NCI-H1930 (cell line): ENCODE data around the gene CYP46A1.
"Not testable (repeated sequence)": the region's sequence is repeated elsewhere in the genome, so short reads cannot be mapped to it uniquely, and the experiment has no call there.

Experiments used
- DNase-seq, 2 experiments: peaks; one replicate each; lab custom pipeline; 2025; lab: John Stamatoyannopoulos, UW

CYP46A1 gene

GRCh38 chr14:99757331-99758070 is 73.4 kb downstream of the CYP46A1 start:
- no peak for DNase-seq

DNA sequence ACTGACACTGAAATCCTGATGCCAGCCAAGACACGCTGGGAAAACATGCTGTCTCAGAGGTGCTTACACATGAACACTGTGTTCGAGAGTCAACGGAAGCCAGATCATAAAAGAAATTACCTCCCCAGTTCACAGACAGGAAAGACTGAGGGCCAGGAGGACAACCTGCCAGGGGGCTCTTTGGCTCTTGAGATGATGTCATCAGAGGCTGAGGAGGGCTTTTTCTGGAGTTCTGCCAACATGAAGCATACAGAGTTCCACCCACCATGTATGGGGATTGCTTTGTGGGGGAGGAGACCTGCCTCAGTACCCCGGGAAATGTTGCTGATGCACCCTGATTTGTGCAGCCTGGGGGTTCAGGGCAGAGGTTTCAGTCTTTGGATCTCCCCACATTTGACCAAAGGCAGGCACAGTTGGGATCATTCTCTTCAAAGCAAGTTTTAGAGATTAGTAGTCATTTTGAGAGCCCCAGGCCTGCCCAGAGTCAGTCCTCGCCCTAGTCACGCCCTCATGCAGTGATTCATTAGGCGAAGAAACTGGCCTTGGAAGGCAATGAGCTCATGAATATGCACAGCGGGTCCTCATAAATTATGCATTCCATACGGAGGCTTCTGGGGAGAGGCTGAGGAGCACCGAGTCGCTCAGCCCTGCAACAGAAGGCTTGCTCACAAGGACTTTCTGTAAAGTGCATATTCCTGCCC is 74.2 kb downstream of the CYP46A1 start:
- no peak for DNase-seq

GRCh38 chr14:99758872-99759545 is 74.9 kb downstream of the CYP46A1 start:
- no peak for DNase-seq

DNA sequence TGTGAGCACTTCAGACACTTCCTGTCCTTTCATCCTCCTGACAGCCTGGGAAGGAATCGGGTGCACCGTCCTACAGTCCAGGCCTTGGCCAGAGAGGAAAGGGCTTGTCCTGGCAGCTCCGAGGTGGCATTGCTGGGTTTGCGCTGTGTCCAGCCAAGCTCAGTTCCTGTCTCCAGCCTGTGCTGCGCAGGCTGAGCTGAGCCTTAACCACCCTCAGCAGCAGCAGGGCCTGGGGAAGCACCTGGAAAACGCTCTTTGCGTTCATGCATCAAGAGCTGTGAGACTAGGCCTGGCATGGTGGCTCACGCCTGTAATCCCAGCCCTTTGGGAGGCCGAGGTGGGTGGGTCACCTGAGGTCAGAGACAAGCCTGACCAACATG is 75.4 kb downstream of the CYP46A1 start:
- no peak for DNase-seq

GRCh38 chr14:99760817-99761216 is 76.7 kb downstream of the CYP46A1 start:
- DNase-seq, result no peak

GRCh38 chr14:99762911-99763310 is 78.8 kb downstream of the CYP46A1 start:
- not testable (repeated sequence) for DNase-seq

DNA sequence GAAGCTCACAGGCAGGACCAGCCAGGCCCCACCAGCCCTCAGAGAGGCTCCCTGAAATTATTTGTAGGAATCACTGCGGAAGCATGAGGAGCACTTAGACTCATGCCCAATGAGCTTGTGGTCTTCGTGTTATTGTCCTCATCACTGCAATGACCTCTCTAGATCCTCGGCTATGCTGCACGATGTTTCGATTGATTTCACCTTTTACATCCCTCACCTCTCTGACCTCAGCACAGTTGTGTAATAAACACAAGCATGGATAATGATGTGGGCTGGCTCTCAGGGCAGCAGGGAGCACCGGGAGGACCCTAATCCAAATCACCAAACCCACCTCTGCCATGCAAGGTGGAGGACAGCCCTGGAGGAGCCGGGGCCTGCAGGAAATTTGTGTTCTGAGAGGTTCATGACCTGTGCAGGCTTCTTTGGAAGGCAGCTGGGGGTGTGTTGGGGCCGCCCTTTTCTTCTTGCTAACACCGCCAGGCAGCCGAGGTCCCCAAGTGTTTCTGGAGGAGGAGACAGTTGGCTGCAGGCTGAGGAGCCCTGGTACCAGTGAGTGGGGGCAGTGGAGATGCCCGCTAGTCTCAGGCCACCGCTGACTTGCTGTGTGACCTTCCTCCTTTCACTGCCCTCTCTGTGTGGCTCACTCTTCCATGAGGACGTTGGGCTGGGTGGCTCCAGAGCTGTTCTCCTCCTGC is 79.6 kb downstream of the CYP46A1 start:
- no peak for DNase-seq

DNA sequence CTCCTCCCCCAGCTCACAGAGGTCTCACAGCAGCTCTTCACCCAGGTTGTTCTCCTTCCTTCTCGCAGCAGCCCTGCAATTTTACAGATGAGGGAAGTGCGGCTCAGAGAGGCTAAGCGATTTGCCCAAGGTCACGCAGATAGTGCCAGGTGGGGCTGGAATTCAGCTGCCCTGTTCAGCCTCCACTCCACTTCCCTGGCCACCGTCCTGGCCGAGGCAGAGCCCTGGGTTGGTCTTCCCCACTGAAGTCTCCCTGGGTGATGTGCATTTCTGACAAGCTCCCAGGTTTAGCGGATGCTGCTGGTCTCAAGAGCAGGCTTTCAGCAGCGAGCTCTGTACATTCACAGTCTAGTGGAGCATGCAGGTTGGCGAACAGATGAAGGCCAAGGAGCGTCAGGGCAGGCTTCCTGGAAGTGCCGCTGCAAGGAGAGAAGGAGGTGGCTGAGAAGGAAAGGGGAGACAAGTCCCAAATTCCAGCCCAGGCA is 80.2 kb downstream of the CYP46A1 start:
- no peak for DNase-seq

GRCh38 chr14:99768381-99768780 is 84.3 kb downstream of the CYP46A1 start:
- no peak for DNase-seq

DNA sequence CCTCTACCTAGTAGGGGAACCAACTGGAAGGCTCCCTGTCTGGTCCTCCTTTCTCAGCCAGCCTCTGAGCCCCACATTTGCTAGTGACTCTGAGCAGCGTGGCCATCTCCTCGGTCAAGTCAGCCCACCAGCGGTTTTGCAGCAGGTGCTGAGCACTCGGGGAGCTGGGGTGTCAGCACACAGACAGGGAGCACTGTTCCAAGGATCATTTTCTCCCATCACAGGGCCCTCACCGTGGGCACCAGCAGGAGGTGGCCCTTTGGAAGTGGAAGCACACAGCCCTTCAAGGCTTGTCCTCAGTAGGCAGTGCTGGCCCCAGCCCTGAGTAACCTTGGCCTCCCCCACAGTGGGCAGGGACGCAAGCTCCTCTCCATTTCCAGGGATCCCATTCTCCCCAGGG is 85.0 kb downstream of the CYP46A1 start:
- DNase-seq, result no peak

GRCh38 chr14:99769799-99770198 is 85.7 kb downstream of the CYP46A1 start:
- DNase-seq, result no peak

DNA sequence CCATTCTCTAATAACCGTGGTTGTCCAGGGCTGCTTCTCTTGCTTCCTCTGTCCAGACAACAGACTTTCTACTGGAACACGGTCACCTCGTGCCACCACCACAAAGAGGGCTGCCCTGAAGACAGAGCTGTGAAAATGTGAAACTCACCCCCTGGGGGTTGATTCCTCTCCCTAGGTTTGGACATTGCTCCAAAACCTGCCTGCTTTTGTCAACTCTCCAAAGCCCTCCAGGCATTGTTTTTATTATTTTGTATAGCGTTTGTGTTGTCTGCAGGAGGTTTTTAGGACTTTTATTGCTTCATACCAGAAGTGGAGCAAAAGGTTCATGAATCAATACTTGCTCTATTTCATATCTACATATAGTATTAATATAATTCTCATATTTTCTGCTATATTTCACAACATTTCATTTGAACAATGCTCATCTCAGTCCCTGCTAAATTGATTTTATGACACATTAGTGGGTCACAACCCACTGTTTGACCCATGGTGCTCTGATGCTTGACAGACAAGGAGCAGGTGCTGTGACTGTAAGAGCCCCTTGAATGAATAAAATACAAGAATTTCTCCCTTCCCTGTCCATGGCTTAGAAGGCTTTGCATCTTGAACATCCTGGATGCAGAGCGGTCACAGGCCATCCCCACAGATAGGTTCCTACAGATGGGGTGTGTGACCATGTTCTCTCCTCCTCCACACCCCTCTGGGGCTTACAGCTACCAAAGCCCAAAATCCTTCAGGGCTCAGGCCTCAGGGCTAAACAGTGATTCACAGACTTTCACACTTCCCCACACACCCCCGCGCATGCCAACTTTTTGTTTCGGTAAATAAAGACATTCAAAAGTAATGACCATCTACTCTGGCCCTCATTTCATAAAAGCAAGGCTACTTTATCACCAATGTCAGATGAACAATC is 88.5 kb downstream of the CYP46A1 start:
- DNase-seq, result no peak

DNA sequence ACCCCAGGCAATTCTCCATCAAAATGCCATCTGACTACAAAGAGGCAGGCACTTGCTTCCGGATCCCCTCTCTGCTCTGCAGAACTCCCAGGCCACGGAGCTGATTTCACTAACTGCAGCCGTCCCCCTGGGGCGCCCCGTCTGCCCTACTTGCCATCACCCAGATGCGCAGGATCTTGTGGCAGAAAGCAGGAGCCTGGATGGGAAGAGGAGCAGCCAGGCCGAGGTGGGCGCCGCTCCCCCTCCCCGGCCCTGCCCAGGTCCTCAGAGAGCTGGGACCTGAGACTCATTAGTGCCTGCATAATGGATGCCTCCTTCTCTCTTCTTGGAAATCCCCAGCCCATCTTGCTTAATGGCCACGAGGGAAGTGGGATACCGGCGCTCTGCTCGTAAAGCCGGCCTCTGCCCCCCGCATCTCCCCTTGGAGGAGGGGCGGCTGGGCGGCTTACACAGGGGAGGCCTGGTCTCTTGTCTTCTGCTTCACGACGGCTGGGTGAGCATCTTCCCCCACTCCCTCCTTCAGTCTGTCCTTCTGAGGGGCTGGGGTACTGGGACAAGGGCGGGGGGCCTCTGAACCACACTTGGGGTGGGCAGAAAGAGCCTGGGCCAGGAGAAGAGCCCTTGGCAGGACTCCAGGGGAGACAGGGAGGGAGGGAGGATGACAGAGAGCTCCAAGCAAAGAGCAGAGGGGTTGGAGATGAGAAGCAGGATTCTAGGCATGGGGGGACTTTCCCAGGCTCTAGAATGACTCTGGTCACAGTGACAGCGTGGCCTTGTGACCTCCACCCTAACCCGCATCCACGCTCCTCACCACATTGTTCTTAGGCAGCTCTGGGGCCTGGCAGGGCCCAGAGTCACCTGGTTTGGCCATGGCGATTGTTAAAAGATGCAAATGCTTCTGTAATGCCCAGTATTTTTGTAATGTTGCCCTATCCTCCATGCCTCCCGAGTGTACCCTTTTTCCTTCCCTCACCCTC is 89.7 kb downstream of the CYP46A1 start:
- no peak for DNase-seq

DNA sequence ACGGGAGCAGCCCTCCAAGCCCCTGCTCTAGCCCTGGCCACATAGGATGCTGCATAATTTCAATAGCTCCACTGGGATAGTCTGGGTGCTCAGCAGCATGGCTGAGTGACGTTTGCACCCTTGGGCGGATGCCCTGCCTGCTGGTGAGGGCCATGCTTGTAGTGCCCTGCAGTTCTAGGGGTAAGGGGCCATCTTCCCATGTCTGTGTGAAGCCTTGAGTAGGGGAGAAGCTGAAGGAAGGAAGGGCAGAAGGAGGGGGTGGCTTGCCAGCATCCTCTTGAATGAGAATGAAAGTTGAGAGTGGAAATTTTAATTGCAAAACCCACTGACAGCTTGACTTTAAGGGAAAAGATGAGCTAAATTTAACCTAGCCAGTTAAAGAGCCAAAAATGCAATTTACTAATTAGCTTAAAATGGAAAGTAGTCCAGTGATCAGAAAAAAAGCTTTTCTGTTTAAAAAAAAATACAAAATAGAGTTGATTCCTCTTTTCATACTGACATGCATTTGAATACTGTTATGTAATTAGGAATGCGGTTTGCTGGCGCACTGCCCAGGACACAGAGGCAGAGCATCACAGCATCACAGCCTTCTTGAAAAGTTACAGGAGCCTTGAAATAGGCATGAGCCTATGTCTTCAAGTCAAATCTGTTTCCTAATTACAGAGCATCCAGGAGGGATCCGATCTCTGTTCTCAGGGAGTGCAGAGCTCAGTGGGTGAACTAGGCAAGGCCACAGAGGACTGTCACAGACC is 90.6 kb downstream of the CYP46A1 start:
- DNase-seq, result no peak

GRCh38 chr14:99775351-99775750 is 91.3 kb downstream of the CYP46A1 start:
- no peak for DNase-seq
